ENCODE results near the gene HOXC10.

Gene HOXC10

GRCh38 chr12:53950437-53950773, 34.5 kb upstream of the HOXC10 start:
- in situ Hi-C loops (cut with HindIII; ENCODE audit: low sequenced_read_pairs), result no loop called here

GRCh38 chr12:53950789-53951576, 34.0 kb upstream of the HOXC10 start:
- in situ Hi-C loops (cut with HindIII; ENCODE audit: low sequenced_read_pairs), result no loop called here

DNA sequence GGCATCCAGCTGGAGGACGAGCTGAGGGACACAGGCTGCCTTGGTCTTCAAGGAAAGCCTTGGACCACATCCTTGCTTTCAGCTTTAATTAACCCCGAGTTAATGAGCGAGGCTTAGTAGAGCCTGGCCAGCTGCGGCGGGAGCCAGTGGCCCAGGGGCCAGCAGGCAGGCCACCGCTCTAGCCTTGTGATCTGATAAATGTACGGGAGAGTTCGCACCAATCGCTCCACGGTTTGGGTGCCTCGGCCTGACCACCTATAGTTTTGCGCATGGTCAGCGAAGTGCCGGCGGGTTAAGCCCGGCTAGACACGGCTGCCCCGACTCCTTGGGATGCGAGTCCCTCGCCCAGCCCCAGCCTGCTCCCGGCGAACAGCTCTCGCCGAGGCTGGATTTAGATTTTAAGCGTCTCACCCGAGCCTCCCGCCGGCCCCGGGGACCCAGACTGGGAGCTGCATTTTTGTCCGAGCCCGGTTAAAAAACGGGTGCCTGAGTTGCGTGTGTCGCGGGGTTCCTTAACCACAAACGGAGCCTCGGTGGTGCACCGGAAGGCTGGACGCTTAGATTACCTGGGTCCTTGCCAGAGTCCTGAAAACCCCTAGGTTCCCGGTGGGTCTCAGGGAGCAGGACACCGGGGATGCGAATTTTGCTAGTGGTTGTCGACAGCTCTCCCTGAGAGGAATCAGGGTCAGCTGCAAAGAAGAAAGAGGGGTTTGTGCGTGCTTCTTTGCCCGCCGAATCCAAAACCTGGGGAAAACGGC, 33.2 kb upstream of the HOXC10 start:
- in situ Hi-C loops (cut with HindIII; ENCODE audit: low sequenced_read_pairs), result no loop called here

GRCh38 chr12:53952335-53952694, 32.6 kb upstream of the HOXC10 start:
- in situ Hi-C loops (cut with HindIII; ENCODE audit: low sequenced_read_pairs), result no loop called here

GRCh38 chr12:53952871-53953734, 31.8 kb upstream of the HOXC10 start:
- in situ Hi-C loops (cut with HindIII; ENCODE audit: low sequenced_read_pairs), result no loop called here

- in situ Hi-C loops (cut with HindIII; ENCODE audit: low sequenced_read_pairs), result no loop called here
Measured at GRCh38 chr12:53953831-53954693, 30.9 kb upstream of the HOXC10 start.

DNA sequence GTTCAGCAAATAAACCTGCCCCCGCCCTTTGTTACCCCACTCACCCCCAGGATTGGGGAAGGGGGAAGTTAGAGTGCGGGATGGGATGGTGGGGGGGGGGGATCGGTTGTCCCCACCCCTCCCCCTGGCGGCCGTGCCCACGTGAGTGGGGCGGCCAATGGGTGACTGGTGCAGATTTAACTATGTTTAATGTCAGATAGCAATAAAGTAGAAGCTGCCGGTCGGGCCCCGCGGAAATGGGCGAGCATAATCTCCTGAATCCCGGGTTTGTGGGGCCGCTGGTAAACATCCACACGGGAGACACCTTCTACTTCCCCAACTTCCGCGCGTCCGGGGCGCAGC, 30.3 kb upstream of the HOXC10 start, which contains the start of gene HOXC12:
TSS of gene HOXC12 (plus strand) at position 210 of the 342 bp plus-strand sequence. CDS start at position 237, 27 bp downstream.
- in situ Hi-C loops (cut with HindIII; ENCODE audit: low sequenced_read_pairs), result no loop called here

DNA sequence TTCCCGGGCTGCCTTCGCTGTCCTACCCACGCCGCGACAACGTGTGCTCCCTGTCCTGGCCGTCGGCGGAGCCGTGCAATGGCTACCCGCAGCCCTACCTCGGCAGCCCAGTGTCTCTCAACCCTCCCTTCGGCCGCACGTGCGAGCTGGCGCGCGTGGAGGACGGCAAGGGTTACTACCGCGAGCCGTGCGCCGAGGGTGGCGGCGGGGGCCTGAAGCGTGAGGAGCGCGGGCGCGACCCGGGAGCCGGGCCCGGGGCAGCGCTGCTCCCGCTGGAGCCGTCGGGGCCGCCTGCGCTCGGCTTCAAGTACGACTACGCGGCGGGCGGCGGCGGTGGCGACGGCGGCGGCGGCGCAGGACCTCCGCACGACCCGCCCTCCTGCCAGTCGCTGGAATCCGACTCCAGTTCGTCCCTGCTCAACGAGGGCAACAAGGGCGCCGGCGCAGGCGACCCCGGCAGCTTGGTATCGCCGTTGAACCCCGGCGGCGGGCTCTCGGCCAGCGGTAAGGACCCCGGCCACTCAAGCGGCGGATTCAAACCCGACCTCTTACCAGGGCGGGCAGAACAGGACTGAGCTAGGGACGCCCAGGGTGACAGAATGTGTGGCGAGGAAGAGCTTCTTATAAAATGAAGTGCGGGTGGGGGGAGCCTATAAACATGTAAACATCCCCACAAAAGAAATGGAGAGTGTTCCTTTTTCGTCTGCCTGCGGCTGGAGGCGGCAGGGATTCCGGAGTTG, 29.7 kb upstream of the HOXC10 start:
- in situ Hi-C loops (cut with HindIII; ENCODE audit: low sequenced_read_pairs), result no loop called here

DNA sequence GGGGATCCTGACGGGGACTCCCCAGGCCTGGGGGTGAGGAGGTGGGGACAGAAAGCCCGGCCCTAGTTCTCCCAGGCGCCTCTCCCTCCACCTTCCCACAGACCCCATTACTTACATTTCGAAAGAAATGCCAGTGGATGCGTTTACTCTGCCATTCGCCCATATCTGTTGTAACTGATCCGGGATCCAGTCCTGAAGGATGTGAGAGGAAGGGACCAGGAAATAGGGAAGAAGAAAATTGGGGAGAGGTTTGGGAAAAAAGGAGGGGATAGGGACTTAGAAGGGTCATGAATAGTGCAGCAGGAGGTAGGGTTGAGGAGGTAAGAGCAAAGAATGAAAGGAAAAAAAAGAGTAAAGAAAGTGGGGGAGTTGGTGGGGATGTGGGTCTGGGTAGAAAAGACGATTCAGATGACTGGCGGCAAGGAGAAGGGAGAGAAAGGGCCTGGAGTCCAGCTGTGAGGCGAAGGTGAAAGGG, 29.1 kb upstream of the HOXC10 start:
- in situ Hi-C loops (cut with HindIII; ENCODE audit: low sequenced_read_pairs), result no loop called here

- in situ Hi-C loops (cut with HindIII; ENCODE audit: low sequenced_read_pairs), result no loop called here
Measured at GRCh38 chr12:53956251-53956887, 28.6 kb upstream of the HOXC10 start.

GRCh38 chr12:53956914-53957536, 27.9 kb upstream of the HOXC10 start:
- in situ Hi-C loops (cut with HindIII; ENCODE audit: low sequenced_read_pairs), result no loop called here

GRCh38 chr12:53958128-53958527, 26.8 kb upstream of the HOXC10 start:
- in situ Hi-C loops (cut with HindIII; ENCODE audit: low sequenced_read_pairs), result no loop called here

DNA sequence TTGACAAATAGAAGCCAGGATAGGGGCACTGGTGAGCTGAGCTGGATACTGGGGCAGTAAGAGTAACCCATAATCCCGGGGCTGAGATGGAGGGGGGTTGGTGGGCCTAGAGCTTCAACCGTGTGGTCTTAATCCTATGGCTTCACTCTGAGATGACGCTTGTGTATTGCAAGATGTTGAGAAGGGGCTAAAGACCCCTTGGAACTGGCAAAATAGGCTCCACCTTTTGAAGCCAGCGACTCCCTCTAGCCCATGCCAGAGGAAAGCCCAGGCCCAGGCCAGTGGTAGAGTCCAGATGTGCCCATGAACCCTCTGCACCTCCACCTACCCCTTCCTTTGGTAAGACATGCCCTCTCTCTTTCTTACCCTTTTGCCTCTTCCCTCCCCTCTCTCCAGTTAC, 25.6 kb upstream of the HOXC10 start:
- in situ Hi-C loops (cut with HindIII; ENCODE audit: low sequenced_read_pairs), result no loop called here

DNA sequence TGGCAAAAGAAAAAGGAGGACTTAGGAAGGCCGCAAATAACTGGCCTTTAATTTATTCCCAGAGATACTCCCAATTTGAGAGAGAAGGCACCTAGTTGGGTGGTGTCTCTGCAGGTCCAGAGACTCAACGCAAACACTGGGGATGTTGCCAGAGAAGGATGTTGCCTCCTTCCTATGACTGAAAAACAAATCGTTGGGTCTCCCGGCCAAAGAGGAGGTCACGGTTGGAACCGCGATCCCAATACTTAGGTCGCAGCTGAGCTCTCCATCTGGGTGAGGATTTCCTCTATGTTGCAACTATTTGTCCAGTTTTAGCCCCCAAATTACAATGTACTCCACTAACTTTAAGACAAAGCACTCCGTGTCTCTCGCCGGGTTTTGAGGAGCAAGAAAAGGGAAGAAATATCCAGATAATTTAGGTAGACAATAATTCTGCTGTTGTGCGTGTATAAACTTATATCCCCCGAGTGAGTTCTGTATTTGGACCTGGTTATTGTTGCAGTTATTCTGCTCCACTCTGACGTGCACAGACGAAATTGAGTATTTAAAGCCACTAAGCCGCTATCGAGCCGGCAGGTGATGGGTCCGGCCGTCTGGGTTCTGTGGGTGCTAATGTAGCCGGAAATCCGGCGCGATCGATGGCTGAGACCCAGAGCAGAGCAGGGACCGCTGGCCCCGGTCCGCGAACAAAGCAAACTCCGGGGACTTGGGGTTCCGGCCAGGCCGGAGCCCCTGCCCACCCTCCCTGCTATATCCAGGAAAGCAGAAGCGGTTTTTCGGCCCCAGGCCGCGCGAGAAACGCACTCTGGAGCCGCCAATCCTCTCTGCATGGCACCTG, 24.5 kb upstream of the HOXC10 start:
- in situ Hi-C loops (cut with HindIII; ENCODE audit: low sequenced_read_pairs), result no loop called here

- in situ Hi-C loops (cut with HindIII; ENCODE audit: low sequenced_read_pairs), result no loop called here
Measured at GRCh38 chr12:53961025-53961761, 23.8 kb upstream of the HOXC10 start.

GRCh38 chr12:53963005-53963404, 21.9 kb upstream of the HOXC10 start:
- in situ Hi-C loops (cut with HindIII; ENCODE audit: low sequenced_read_pairs), result no loop called here

All from DLD1 (cell line).